Esophagus squamous epithelium (tissue), 5 donors: ENCODE measurements around the gene COL6A2. TPM values are rescaled to one million over a fixed set of nuclear protein-coding genes. Genes with fewer than 3 reads are reported as not detected.

Experiments used
- DNase-seq: peaks from one replicate; lab custom pipeline; 2025; lab: John Stamatoyannopoulos, UW
- H3K27ac ChIP-seq, 4 donors: fragments of 200-600 bp; sonication (generic); one replicate each; pipeline ENCODE4 v1.5.1; 2016 to 2019; ENCODE audit warnings: mild to moderate bottlenecking in 1 of 4
- H3K27me3 ChIP-seq, 4 donors: fragments of 200-600 bp; sonication (generic); 1 replicate in 3 of 4; 2 replicates in 1 of 4; pipeline versions ENCODE4 v1.5.1 to v1.6.0; 2017 to 2021; ENCODE audit warnings: antibody characterized with exemption in 1 of 4
- H3K36me3 ChIP-seq, 3 donors: fragments of 200-600 bp; sonication (generic); one replicate each; pipeline ENCODE4 v1.5.1; 2016 to 2019
- H3K4me1 ChIP-seq, 3 donors: fragments of 200-600 bp; sonication (generic); one replicate each; pipeline ENCODE4 v1.5.1; 2017 to 2019
- H3K4me3 ChIP-seq, 4 donors: fragments of 200-600 bp; sonication (generic); 1 replicate in 3 of 4; 2 replicates in 1 of 4; pipeline ENCODE4 v1.5.1; 2016 to 2019; ENCODE audit warnings: mild to moderate bottlenecking in 2 of 4, moderate library complexity in 1 of 4
- H3K9me3 ChIP-seq, 3 donors: fragments of 200-600 bp; sonication (generic); one replicate each; pipeline ENCODE4 v1.5.1; 2016 to 2019
- CTCF ChIP-seq, 6 experiments: fragments of 450-650 bp in 4 of 6; fragments of 200-600 bp in 2 of 6; sonication (generic) in 2 of 6; IDR thresholded peaks; one replicate each; pipeline ENCODE4 v1.5.1; 2016 to 2019; ENCODE audit warnings: antibody characterized with exemption in 6 of 6, mild to moderate bottlenecking in 4 of 6, moderate library complexity in 4 of 6
- POLR2A ChIP-seq, 4 donors: fragments of 450-650 bp; IDR thresholded peaks; one replicate each; pipeline ENCODE4 v1.6.1; 2017; ENCODE audit warnings: antibody characterized with exemption in 4 of 4, mild to moderate bottlenecking in 4 of 4, moderate library complexity in 3 of 4
- WGBS, 2 donors: methylation state at CpG; one replicate each; pipeline ENCODE4 v1.1.5; 2018; 5-methylcytosine and 5-hydroxymethylcytosine counted together
- intact Hi-C: fragments of 100-400 bp; cut with DNase I; formaldehyde crosslinking; loops from one replicate; pipeline ENCODE4 v1.15.0; 2022
- total RNA-seq, 4 donors: library from RNA; depleted of rRNA; stranded (reverse); fragments of >200 nt; gene quantifications; one replicate each; pipeline ENCODE4 v1.1.0, GENCODE V29; 2016
- donor health status: DM: yes; HTN: yes; CAD: no.

The COL6A2 gene
- total RNA-seq, 4 donors from 2014 or later = 23.0 to 328 (median 62.0) TPM

DNA sequence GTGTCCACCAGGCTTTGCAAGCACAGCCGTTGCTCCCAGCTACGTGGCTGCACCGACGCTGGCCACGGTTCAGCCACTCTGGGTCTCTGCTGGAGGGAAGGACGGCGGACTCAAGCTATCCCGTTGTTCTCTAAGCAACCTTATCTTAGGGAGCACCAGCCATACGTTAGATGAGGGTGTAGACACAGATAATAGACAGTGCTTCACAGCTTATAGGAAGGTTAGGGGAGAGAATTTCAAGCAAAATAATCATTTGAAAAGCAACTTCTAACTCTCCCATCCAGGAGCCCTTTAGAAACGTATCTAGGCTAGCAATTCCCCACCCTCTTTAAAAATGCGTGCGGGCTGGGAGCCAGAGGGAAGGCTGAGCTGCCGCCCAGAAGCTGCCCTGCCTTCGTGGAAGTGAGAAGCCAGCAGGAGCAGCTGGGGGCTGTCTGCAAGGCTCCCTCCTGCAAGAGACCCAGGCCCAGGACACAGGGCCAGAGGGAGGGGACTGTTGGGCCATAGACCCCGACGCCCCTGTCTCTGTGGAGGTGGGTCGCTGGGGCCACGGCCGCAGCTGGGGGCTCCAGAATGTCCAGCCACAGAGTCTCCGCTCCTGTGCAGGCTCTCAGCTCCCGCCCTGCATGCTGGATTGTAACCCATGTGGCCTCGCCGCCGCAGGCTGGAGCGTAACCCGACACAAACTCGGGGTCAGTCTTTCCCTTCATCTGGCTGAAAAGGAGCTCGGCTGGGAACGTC is 31.2 kb upstream of the COL6A2 start:
- peaks cover 0 to 62% (median 0%) of the 10 kb centered on the region in 4 donors for H3K27me3 ChIP-seq
- peak overlapping the region; percentile 52 to 88 (median 79) for H3K27ac ChIP-seq
- no peak for DNase-seq
- no peaks in the 10 kb centered on the region for H3K36me3 ChIP-seq
- H3K9me3 ChIP-seq = peaks cover 0 to 12% (median 6%) of the 10 kb centered on the region in 3 donors
- TF ChIP-seq CTCF (IDR thresholded peaks at IDR 0.05) = no peak
- no peak for TF ChIP-seq POLR2A (IDR thresholded peaks at IDR 0.05)
- H3K4me3 ChIP-seq = peak overlapping the region in 1 of 4 donors; percentile 32
- 34 to 45% methylated on average over 11 to 20 of the region's 29 CpGs for WGBS, 2 donors
- H3K4me1 ChIP-seq = peaks cover 25 to 42% (median 29%) of the 10 kb centered on the region in 3 donors
- intact Hi-C loops = no loop called here

- Histone ChIP-seq H3K36me3 (no peaks in the 10 kb centered on the region), H3K27ac (peak overlapping the region; percentile 52 to 88 (median 79)), H3K27me3 (peaks cover 0 to 53% (median 0%) of the 10 kb centered on the region in 4 donors), H3K9me3 (peaks cover 0 to 6% (median 6%) of the 10 kb centered on the region in 3 donors), H3K4me1 (peaks cover 25 to 37% (median 29%) of the 10 kb centered on the region in 3 donors), H3K4me3 (no peak overlapping the region)
- intact Hi-C loops = no loop called here
- no peak for DNase-seq
- no peak for TF ChIP-seq CTCF (IDR thresholded peaks at IDR 0.05)
- TF ChIP-seq POLR2A (IDR thresholded peaks at IDR 0.05) = no peak
- WGBS, 2 donors = 85 to 91% methylated on average over 7 to 23 of the region's 32 CpGs
Measured at GRCh38 chr21:46067505-46068201, 30.3 kb upstream of the COL6A2 start.

GRCh38 chr21:46068516-46069079 is 29.3 kb upstream of the COL6A2 start:
- Histone ChIP-seq H3K27ac (no peak overlapping the region), H3K27me3 (peaks cover 0 to 44% (median 0%) of the 10 kb centered on the region in 4 donors), H3K9me3 (no peaks in the 10 kb centered on the region), H3K4me1 (peaks cover 25 to 34% (median 29%) of the 10 kb centered on the region in 3 donors), H3K4me3 (no peak overlapping the region), H3K36me3 (no peaks in the 10 kb centered on the region)
- intact Hi-C loops = no loop called here
- WGBS, 2 donors = 60 to 80% methylated on average over 3 to 11 of the region's 14 CpGs
- TF ChIP-seq CTCF (IDR thresholded peaks at IDR 0.05) (no peak), POLR2A (IDR thresholded peaks at IDR 0.05) (no peak)
- DNase-seq = no peak

GRCh38 chr21:46069166-46069565 is 28.7 kb upstream of the COL6A2 start:
- H3K4me1 ChIP-seq = peaks cover 25 to 34% (median 29%) of the 10 kb centered on the region in 3 donors
- no peak for TF ChIP-seq CTCF (IDR thresholded peaks at IDR 0.05)
- TF ChIP-seq POLR2A (IDR thresholded peaks at IDR 0.05) = no peak
- intact Hi-C loops = no loop called here
- no peak overlapping the region for H3K27ac ChIP-seq
- peaks cover 0 to 38% (median 0%) of the 10 kb centered on the region in 4 donors for H3K27me3 ChIP-seq
- DNase-seq = no peak
- H3K4me3 ChIP-seq = no peak overlapping the region
- no peaks in the 10 kb centered on the region for H3K9me3 ChIP-seq
- WGBS, 2 donors = 64 to 90% methylated on average over 5 to 12 of the region's 13 CpGs
- H3K36me3 ChIP-seq = no peaks in the 10 kb centered on the region
